Stimulated activated CD8-positive, alpha-beta memory T cell treated with anti-CD3 and anti-CD28 coated beads, Interleukin-12 subunit alpha, Interleukin-12 subunit beta, amount 100 ng/mL, for 24 hours (primary cell): ENCODE measurements around the gene MAU2.

Experiments
- DNase-seq: peaks from one replicate; pipeline ENCODE4 v3.0.0-alpha.2; 2020; ENCODE audit errors: extremely low read depth

MAU2 gene

DNA sequence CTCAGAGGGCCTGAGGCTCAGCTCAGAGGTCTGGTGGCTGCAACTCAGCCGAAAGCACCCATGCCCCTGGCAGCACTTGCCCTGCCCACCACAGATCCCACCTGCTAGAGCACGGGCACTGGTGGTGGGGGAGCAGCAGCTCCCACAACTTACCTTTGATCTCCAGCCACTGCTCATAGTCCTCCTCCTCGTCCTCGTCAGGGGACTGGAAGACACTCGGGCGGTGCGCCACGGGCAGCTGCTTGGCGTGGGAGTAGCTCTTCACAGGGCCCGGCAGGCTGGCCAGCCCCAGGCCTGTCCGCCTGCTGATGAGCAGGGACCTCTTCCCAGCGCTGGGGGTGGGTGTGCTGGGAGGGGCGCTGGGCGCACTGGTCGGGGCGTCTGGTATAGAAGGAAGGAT lies 14.9 kb upstream of the MAU2 start:
- no peak for DNase-seq

DNA sequence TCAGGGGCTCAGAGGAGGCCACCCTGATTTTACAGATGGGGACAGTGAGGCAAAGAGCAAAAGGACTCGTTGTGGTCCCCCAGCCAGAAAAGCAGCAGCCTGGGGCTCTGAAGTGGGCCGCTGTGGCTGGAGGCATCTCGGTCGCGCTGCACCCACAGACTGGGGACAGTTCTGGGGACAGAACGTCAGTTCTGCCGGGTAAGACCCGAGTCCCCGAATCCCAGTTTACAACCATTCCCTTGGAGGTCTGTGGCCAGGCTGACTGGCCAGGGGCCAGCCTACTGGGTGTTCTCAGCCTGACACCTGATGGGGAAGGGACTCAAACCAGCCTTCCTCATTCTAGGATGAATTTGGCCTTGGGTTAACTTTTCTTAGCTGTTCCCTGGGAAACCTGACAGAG lies 14.4 kb upstream of the MAU2 start:
- no peak for DNase-seq

DNA sequence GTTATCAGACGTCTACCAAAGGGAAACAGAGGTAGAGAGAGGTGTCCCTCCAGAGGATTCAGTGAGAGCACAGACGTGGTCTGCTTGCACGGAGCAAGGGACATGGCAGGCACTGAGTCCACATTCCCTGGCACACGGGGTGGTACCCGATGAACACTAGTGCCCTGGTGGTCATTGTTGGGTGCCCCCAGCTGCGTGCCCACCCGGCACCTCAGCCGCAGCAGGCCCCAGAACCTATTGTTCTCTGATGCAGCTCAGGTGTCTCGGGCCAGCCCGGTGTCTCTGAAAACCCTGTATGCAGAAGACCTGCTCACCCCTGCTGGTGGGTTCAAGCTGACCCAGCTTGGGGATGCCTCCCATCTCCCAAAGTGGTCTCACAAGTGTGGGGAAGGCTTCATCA lies 12.3 kb upstream of the MAU2 start:
- DNase-seq: no peak

DNA sequence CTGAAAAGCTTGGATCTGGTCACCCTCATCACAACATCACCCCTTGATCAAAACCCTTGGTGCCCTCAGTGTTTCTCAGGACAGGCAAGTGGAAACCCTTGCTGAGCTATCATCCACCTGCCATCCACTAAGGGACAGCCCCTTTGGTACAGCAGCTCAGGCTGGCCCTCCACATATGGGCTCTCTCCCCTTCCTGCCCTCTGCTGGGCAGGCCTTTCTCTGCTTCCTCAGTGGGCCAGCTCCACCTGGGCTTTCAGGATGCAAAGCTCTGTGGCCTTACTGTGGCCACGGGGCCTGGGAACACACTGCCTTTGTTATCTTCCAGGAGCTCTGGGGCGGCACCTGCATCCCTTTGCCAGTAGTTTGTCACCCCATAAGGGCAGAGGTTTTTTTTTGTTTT lies 5.2 kb upstream of the MAU2 start:
- DNase-seq: no peak

DNA sequence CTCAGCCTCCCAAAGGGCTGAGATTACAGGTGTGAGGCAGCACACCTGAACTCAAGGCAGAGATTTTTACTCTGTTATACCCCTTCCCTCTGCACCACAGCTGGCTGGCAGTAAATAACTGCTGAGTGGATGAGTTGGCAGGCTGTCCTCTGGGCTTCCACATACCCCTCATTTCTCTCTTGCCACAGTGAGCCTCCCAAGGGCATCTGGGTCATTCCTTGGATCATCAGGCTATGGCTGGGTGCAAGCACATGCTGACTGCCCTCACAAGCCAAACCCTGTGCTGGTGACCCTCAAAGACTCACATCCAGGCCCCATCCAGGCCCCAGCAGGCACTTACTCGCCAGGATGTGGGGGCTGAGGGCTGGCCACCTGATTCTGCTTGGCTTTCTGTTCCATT lies 4.5 kb upstream of the MAU2 start:
- DNase-seq: no peak

DNA sequence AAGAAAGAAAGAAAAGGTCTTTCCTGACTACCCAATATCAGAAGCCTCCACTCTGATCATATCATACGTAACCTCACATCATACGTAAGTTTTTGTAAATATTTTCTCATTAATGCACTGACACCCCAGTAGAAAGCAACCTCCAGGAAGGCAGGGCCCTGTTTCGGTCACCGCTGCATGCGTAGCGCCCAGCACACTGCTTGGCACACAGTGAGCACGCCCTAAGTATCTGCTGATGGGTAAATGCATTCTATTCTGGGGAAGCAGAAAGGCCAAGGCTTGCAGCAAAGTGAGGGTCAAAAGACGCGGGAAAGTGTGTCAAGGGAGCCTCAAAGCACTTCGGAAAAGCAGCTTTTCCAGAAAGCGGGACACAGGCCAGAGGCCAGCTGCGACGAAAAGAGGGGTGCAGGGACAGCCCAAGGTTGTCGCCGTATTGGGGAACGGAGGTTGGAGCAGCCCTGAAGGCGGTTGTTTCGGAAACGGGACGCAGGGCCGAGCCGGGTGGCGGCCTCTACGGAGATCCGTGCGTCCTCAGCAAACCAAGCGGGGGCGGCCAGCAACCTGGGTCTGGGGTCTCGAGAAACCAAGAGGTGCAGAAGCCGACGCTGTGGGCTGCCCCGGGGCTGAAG lies 783 bp upstream of the MAU2 start:
- DNase-seq: no peak

DNA sequence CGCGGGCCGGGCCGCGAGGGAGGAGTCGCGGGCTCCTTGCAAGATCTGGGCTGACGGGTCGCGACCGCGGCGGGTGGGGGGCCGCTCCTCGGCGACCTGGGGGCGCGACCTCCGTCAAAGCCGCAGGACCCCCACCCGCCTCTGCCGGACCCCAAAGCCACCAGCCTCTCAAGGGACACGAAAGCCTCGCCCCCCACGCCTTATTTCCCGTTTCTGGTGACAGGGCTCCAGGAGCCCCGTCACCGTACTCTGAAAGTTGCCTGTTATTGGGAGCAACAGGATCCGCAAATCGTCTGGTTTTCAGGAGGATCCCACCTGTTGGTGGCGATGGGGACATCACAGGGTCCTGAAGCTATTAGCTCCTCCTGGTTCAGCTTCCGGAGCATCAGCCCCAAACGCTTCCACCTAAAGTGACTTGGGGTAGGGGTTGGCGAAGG lies 530 bp downstream of the MAU2 start:
- DNase-seq: no peak

DNA sequence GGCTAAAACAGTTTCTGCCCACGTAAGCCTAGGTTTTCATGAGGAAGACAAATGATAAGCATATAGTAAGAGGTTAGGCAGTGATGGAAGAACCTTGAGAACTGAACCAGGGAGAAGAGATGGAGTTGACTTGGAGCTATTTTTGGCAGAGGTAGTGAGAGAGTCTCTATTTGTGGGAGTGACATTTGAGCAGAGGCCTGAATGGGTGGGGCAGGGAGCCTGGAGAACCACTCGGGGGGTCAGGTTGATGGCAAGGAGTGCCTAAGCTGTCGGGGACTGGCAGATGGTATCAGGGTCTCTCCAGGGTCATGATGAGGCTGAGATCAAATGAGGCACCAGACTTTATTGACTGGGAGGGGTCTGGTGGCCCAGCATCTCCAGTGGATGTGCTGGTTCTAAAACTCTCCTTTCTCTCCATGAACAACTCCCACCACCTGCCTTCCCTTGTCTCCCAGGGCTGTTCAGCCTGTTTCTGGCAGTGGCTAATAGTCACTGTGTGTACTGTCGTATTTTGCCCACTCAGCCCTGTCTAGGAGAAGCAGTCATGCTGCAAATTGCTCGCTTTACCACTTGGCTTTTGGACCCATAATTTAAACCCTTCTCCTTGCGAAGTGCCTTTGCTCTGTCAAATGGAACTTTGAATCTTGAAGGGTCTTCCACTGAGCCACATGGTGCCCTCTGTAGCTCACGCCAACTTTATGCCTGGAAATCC lies 3.6 kb downstream of the MAU2 start:
- DNase-seq: no peak

DNA sequence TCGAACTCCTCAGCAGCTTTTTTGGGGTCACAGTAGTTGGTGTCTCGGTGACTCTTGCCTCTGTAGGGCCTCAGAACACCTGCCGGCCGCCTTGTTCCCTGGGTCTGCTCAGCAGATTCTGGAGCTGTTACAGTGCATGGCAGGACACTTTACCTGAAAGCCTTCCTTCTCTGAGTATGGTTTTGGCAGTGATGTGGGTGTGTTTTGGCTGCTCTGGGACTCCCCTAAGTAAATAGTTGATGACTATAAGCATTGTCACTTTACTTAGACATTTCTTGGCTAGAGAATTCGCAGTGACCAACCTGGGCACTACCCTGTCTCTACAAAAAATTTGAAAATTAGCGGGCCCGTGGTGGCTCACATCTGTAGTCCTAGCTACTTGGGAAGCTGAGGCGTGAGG lies 7.0 kb downstream of the MAU2 start:
- DNase-seq: no peak

DNA sequence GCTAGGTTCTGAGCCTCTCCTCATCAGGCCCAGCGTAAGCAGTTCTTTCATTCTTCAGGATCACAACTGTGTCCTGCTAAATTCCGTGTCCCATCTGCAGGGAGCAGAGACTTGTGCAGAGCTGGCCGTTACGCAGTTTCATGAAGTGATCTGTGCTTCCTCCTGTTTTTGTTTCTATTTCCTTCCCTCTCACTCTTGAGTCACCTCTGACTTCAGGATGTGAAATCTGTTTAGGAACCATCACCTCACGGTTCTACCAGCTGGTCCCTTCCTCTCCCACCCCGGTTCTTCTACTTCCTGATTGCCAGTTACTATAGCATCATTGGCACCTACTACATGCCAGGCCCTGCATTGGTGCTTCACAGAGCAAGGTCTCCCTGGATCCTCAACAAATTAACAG lies 8.5 kb downstream of the MAU2 start:
- DNase-seq: no peak

DNA sequence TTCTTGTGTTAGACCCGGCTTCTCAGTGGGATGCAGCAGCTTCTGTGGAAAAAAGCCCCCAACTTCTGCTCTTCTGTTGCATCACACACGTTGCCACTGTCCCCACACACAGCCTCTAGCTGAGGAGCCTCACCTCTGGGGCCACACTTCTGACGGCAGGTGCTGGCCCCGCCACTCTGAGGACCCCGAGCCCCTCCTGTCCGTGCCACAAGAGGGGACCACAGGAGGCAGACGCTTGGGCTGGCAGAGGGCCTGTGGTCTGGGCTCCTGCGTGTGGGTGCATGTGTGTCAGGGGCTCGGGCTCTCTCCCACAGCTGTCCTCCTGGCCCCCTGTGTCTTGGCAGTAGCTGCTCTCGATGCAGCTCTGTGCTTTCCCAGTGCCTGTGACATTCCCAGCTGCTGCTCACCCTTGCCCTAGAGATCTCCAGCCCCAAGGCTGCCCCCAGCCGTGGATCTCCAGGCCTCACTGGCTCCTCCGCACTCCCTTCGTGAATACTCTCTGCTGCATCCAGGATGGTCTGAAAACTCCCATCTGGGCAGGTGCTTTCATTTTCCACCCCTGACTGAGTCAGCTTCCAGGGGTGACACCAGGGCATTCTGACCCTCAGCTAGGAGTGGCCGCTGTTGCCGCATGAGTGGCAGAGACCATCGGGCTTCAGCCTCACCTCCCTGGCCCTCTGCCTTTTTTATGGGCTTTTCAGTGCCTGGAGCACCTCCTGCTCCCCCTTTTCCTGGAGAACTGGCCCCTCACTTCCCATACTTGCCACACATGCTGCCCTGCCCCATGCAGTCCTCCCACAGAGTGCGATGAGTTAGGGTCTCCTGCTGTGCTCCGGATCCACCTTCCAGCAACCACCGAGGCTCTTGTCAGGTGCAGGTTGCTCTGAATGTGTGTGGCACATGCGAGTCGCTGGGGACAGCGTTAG lies 13.7 kb downstream of the MAU2 start:
- DNase-seq: no peak

DNA sequence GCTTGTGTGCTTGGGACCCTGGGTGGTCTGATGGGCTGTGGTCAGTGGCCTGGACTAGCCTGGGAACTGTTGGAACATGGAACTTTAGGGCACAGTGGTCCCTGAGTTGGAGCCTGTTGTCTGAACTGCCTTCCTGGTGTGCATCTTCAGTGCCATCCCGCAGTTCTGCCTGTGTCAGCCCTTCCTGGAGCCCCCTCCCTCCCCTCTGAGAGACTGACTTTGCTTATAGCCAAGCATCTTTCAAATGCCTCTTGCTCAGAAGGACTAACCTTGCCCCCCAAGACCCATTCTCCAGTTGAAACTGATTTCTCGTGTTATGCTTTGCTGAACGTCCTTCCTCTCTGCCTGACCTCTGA lies 14.3 kb downstream of the MAU2 start:
- no peak for DNase-seq

DNA sequence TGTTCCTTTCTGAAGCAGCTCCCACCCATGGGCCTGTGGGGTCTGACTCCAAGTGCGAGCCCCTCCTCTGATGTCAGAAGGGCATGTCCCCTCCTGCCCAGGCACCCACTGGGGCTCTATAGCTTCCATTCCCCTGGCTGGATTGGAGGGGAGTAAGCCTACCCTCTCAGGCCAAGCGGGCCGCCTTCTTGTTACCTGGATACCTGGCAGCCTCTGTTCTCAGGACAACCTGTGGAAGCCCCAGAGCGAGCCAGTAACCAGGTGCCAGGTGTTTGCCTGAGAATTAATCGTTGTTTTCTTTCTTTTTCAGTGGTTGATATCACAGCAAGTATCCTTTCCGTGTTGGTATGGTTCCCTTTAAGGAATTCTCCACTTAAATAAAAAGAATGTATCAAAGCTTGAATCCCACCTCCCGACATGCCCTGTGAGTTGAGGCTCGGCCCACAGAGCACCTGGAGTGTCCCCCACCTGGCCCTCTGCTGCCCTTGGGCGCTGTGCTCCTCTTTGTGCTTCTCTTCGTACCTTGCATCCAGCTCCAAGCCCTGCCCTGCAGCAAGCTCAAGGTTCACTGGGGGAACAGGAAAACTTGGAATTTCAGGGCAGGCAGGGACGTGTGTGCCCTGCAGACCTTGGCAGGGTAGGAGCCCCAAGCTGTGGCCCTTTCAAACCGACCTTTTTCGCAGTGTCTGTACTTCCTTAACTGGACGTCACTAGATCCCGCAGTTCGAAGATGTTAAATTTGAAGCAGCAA lies 15.0 kb downstream of the MAU2 start:
- no peak for DNase-seq

DNA sequence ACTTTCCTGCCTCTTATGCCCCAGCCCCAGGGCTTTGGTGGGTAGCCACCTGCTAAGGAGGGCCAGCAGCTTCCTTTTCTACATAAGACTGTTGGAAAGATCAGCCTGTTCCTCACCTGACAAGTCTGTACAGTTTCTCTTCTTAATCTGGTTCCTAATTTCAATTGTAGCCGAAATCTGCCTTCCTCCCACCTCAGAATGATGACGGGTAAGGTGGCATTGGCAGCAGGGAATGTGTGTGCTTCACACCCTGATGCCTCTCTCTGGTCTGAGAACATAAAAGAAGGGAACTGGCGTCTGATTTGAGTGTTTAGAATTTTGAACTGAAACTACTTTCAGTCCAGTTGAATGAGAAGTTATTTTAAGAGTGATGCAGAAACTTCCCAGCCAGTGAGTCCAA lies 16.0 kb downstream of the MAU2 start:
- no peak for DNase-seq

DNA sequence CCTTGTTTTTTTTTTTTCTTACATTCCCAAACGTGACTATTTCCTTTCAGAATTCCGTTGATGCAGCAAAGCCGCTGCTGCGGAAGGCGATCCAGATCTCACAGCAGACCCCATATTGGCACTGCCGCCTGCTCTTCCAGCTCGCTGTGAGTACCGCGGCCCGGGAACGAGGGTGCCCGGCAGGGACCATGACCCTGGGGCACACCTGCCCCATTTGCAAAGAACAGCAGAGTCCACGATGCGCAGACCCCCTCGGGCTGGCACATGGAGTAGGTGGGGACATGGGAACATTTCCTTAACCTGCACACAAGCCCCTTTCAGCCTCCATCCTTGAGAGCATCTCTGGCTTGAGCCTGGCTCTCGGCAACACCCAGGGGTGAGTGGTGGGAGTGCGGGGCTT lies 16.5 kb downstream of the MAU2 start:
- no peak for DNase-seq

DNA sequence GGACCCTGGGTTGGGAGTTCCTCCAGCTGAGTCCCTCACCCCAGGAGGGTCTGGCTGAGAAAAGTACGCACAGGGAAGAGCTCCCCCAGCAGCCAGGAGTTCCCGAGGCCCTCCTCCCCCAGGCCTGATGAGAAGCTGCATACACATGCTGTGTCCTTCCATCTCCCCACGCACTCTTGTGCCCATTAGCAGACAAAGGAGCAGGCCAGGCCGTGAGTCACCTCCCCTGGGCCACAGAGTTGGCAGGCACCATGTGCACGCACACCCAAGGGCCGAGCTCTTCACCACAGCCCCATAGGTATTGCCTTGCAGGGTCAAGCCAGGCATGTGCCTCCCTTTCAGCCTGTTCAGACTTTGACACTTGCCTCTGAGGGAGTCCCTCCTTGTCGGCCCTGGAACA lies 17.5 kb downstream of the MAU2 start:
- no peak for DNase-seq

DNA sequence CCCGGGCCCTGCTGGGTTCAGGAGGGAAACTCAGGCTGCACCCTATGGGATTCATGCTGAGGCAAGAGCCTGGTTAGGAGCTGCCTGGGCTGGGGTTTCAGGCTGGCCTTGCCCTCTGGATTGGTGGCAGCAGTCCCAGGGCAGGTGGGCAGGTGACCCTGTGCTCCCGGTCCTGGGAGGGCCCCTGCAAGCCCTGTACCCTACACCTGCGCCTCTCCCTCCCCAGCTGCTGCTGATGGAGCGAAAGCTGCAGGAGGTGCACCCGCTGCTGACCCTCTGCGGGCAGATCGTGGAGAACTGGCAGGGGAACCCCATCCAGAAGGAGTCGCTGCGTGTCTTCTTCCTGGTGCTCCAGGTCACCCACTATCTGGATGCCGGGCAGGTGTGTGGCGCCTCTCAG lies 20.4 kb downstream of the MAU2 start:
- DNase-seq: no peak

DNA sequence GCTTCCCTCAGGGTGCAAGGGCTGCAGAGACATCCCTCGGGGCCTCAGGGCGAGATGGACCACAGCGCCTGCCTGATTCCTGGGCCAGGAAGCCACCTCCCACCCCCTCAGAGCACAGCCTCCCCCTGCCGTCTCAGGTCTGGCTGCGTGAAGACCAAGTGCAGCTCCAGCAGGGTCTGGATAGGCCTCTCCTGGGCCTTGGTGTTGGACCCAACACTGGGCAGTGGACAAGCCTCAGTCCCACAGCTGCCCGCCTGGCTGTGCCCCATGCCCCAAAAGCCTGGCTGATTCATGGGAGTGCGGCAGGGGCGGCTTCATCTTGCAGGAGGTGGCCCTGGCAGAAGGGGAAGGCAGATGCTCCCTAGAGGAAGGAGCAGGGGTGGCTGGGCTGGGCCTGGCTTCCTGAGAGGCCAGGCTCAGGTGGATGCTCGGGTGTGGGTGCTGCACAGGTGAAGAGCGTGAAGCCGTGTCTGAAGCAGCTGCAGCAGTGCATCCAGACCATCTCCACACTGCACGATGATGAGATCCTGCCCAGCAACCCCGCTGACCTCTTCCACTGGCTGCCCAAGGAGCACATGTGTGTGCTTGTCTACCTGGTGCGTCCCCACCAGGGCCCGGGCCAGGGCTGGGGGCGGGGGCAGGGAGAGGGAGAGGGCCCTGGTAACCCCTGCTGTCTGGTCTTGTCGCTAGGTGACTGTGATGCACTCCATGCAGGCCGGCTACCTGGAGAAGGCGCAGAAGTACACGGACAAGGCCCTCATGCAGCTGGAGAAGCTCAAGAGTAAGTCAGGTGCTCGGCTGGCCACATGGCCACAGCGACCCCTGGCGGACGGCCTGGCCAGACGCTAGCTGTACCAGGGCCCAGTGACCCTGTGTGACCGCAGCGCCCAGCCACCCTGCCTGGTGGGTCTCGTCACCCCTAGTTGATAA lies 21.7 kb downstream of the MAU2 start:
- DNase-seq: no peak

DNA sequence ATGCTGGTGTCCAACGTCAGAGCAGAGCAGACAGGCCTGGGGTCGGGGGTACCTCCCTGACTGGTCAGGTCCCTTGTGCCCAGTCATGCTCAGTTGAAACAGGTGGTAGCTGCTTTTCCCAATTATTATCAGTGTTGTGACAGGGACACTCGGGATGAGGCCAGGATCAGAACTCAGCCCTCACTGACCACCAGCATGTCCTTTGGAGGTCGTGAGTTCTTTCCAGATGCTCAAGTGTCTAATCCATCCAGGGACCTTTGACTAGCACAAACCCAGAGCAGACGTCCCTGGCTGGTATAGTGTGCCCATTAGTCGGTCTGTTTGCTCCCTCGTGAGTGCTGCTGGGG lies 22.4 kb downstream of the MAU2 start:
- no peak for DNase-seq

DNA sequence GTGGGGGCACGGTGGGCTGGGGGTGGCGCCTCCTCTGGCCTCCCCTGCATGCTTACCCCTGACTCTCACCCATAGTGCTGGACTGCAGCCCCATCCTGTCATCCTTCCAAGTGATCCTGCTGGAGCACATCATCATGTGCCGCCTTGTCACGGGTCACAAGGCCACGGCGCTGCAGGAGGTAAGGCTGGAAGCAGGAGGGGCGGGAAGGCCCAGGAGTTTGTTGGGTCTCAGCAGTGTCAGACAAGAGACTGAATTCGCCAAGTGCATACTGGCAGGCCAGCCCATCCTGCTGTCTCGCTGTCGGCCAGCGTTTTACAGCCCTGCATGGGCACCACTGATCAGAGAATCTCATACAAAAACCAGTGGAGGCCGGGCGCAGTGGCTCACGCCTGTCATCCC lies 23.1 kb downstream of the MAU2 start:
- DNase-seq: no peak

DNA sequence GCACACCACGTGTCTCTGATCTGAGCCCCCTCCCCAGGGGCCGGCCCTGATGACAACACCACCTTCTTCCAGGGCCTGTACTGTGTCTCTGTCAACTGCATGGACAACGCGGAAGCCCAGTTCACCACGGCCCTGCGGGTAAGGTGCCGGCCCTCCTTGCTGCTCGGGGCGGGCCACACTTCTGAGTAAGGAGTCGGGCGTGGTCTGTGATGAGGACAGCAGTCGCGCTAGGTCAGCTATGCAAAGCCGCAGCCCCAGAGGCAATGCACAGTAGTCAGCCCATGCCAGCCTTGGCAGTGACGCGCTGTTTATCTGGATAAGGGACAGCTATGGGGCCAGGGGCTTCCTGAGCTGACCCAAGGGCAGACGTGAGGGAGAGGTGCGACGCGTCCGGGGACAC lies 24.6 kb downstream of the MAU2 start:
- DNase-seq: no peak
